Spleen (tissue), 11 donors: ENCODE measurements around the gene TMPRSS2. TPM values are rescaled to one million over a fixed set of nuclear protein-coding genes. Genes with fewer than 3 reads are reported as not detected.

ENCODE experiments used
- DNase-seq: peaks from one replicate; pipeline ENCODE4 v3.0.0-alpha.2; 2020
- H3K27ac ChIP-seq, 8 donors: fragments of 200-600 bp; sonication (generic) in 7 of 8; 1 replicate in 4 of 8; 2 replicates in 4 of 8; pipeline versions ENCODE4 v1.5.0 to v1.8.0; 2016 to 2021; ENCODE audit warnings: inconsistent platforms in 4 of 8, mild to moderate bottlenecking in 4 of 8, moderate library complexity in 1 of 8
- H3K27me3 ChIP-seq, 7 donors: fragments of 200-600 bp; sonication (generic) in 6 of 7; replicated peaks in 1 of 7; 1 replicate in 4 of 7; 2 replicates in 3 of 7; pipeline versions ENCODE4 v1.5.0 to v1.8.0; 2016 to 2021; ENCODE audit warnings: inconsistent platforms in 3 of 7, mild to moderate bottlenecking in 1 of 7
- H3K36me3 ChIP-seq, 6 donors: fragments of 200-600 bp; sonication (generic) in 5 of 6; 1 replicate in 4 of 6; 2 replicates in 2 of 6; pipeline versions ENCODE4 v1.5.0 to v1.8.0; 2016 to 2021; ENCODE audit warnings: inconsistent platforms in 2 of 6
- H3K4me1 ChIP-seq, 6 donors: fragments of 200-600 bp; sonication (generic) in 5 of 6; 1 replicate in 3 of 6; 2 replicates in 3 of 6; pipeline versions ENCODE4 v1.5.0 to v1.8.0; 2016 to 2021; ENCODE audit warnings: inconsistent platforms in 3 of 6
- H3K4me3 ChIP-seq, 8 donors: fragments of 200-600 bp; sonication (generic) in 7 of 8; 1 replicate in 4 of 8; 2 replicates in 4 of 8; pipeline versions ENCODE4 v1.5.0 to v1.8.0; 2016 to 2021; ENCODE audit warnings: inconsistent platforms in 4 of 8, mild to moderate bottlenecking in 4 of 8, moderate library complexity in 2 of 8
- H3K9me3 ChIP-seq, 8 donors: fragments of 200-600 bp; sonication (generic) in 7 of 8; 1 replicate in 4 of 8; 2 replicates in 4 of 8; pipeline versions ENCODE4 v1.5.0 to v1.8.0; 2016 to 2021; ENCODE audit warnings: inconsistent platforms in 4 of 8
- CTCF ChIP-seq, 11 experiments: fragments of 200-600 bp in 7 of 11; fragments of 450-650 bp in 4 of 11; sonication (generic) in 4 of 11; IDR thresholded peaks in 8 of 11; conservative IDR thresholded peaks in 3 of 11; 1 replicate in 7 of 11; 2 replicates in 4 of 11; pipeline versions ENCODE4 v1.4.0 to v1.8.0; 2016 to 2021; ENCODE audit warnings: antibody characterized with exemption in 11 of 11, inconsistent platforms in 4 of 11, mild to moderate bottlenecking in 1 of 11
- POLR2A ChIP-seq, 3 donors: fragments of 450-650 bp; IDR thresholded peaks; one replicate each; pipeline ENCODE4 v1.5.1; 2017; ENCODE audit warnings: antibody characterized with exemption in 3 of 3, mild to moderate bottlenecking in 1 of 3
- POLR2AphosphoS5 ChIP-seq, 3 donors: sonication (generic); formaldehyde crosslinking; IDR thresholded peaks; one replicate each; pipeline ENCODE4 v1.5.1; 2017; ENCODE audit warnings: antibody characterized with exemption in 3 of 3
- WGBS, 5 donors: extraction: QIAGEN DNeasy Blood & Tissue Kit in 3 of 5; methylation state at CpG; one replicate each; pipeline versions ENCODE4 v1.1.5 to v1.1.7; 2013 to 2018; 5-methylcytosine and 5-hydroxymethylcytosine counted together
- intact Hi-C: fragments of 100-400 bp; cut with DNase I; formaldehyde crosslinking; loops from one replicate; pipeline ENCODE4 v1.15.0; 2023; ENCODE audit warnings: low total_unique reads
- polyA plus RNA-seq, 3 donors: library from polyadenylated mRNA; stranded (reverse); fragments of 200-250 nt; gene quantifications; one replicate each; pipeline ENCODE4 v1.2.1, GENCODE V29; 2013
- total RNA-seq, 7 donors: library from RNA; depleted of rRNA in 3 of 7; stranded (reverse); fragments of >200 nt in 3 of 7; fragmentation: NEBNext Ultra II Directional in 4 of 7; extraction: Animal tissue kit (Norgen Biotek cat#: 25700) in 4 of 7; gene quantifications; one replicate each; pipeline versions ENCODE4 v1.1.0 to v1.2.1, GENCODE V29; 2016 to 2021
- donor health status: healthy with polysubstance abuse.
- donor health status: DM: no; HTN: no; CAD: no; lungs with moderate emphysema.
- donor health status: DM: no; HTN: no; CAD: no.
- donor health status: Bipolar disorder and iron deficiency.
- donor health status: healthy.
- donor health status: DM: no; HTN: no; CAD: no.
- donor health status: DM: yes; HTN: yes; CAD: no.

The TMPRSS2 gene
- total and polyA plus RNA-seq, 10 donors: 0.06 to 0.25 (median 0.10) TPM; not detected in 5

GRCh38 chr21:41519806-41520559, 12.0 kb upstream of the TMPRSS2 start:
- intact Hi-C loops: no loop called here
- no peaks in the 10 kb centered on the region for H3K4me1 ChIP-seq
- 76 to 88% (median 82%) methylated on average over 9 of the region's 9 CpGs for WGBS, 5 donors
- DNase-seq: no peak
- no peaks in the 10 kb centered on the region for H3K36me3 ChIP-seq
- TF ChIP-seq POLR2AphosphoS5 (IDR thresholded peaks at IDR 0.05): no peak
- TF ChIP-seq POLR2A (IDR thresholded peaks at IDR 0.05): no peak
- no peak for TF ChIP-seq CTCF (IDR thresholded peaks at IDR 0.05 in 8 of 11, conservative IDR thresholded peaks at IDR 0.05 in 3 of 11)
- peaks cover 0 to 12% (median 0%) of the 10 kb centered on the region in 7 donors for H3K27me3 ChIP-seq
- no peak overlapping the region for H3K4me3 ChIP-seq
- no peak overlapping the region for H3K27ac ChIP-seq
- H3K9me3 ChIP-seq: peaks cover 0 to 10% (median 0%) of the 10 kb centered on the region in 8 donors

- peaks cover 0 to 10% (median 0%) of the 10 kb centered on the region in 8 donors for H3K9me3 ChIP-seq
- H3K27me3 ChIP-seq: peaks cover 0 to 7% (median 0%) of the 10 kb centered on the region in 7 donors
- no peaks in the 10 kb centered on the region for H3K4me1 ChIP-seq
- no peak for DNase-seq
- H3K27ac ChIP-seq: no peak overlapping the region
- WGBS, 5 donors: 91 to 94% (median 94%) methylated on average over 4 of the region's 4 CpGs
- no peaks in the 10 kb centered on the region for H3K36me3 ChIP-seq
- intact Hi-C loops: no loop called here
- TF ChIP-seq CTCF (IDR thresholded peaks at IDR 0.05 in 8 of 11, conservative IDR thresholded peaks at IDR 0.05 in 3 of 11) (no peak), POLR2A (IDR thresholded peaks at IDR 0.05) (no peak), POLR2AphosphoS5 (IDR thresholded peaks at IDR 0.05) (no peak)
- no peak overlapping the region for H3K4me3 ChIP-seq
These were observed 10.8 kb upstream of the TMPRSS2 start for GRCh38 chr21:41518757-41519156.

GRCh38 chr21:41511858-41512257, 3.9 kb upstream of the TMPRSS2 start:
- TF ChIP-seq POLR2AphosphoS5 (IDR thresholded peaks at IDR 0.05) (no peak), POLR2A (IDR thresholded peaks at IDR 0.05) (no peak), CTCF (IDR thresholded peaks at IDR 0.05 in 8 of 11, conservative IDR thresholded peaks at IDR 0.05 in 3 of 11) (no peak)
- peaks cover 6 to 22% (median 16%) of the 10 kb centered on the region in 6 donors for H3K4me1 ChIP-seq
- H3K27me3 ChIP-seq: peaks cover 0 to 56% (median 31%) of the 10 kb centered on the region in 7 donors
- 63 to 74% (median 64%) methylated on average over 7 of the region's 7 CpGs for WGBS, 5 donors
- no peaks in the 10 kb centered on the region for H3K36me3 ChIP-seq
- H3K4me3 ChIP-seq: no peak overlapping the region
- intact Hi-C loops: no loop called here
- no peak overlapping the region for H3K27ac ChIP-seq
- H3K9me3 ChIP-seq: peaks cover 0 to 8% (median 0%) of the 10 kb centered on the region in 8 donors
- no peak for DNase-seq

- peaks cover 0 to 70% (median 45%) of the 10 kb centered on the region in 7 donors for H3K27me3 ChIP-seq
These were observed 2.5 kb upstream of the TMPRSS2 start for GRCh38 chr21:41510500-41510899.

More at GRCh38 chr21:41510500-41510899, 2.5 kb upstream of the TMPRSS2 start:
- 40 to 91% (median 45%) methylated on average over 2 of the region's 2 CpGs for WGBS, 5 donors
- intact Hi-C loops: no loop called here
- TF ChIP-seq CTCF (IDR thresholded peaks at IDR 0.05 in 8 of 11, conservative IDR thresholded peaks at IDR 0.05 in 3 of 11): no peak
- no peak for TF ChIP-seq POLR2A (IDR thresholded peaks at IDR 0.05)
- TF ChIP-seq POLR2AphosphoS5 (IDR thresholded peaks at IDR 0.05): no peak
- Histone ChIP-seq H3K4me3 (no peak overlapping the region), H3K9me3 (no peaks in the 10 kb centered on the region), H3K36me3 (no peaks in the 10 kb centered on the region), H3K4me1 (peaks cover 6 to 26% (median 17%) of the 10 kb centered on the region in 6 donors), H3K27ac (no peak overlapping the region)
- no peak for DNase-seq
